Fibroblast of lung (primary cell): Measurements from ENCODE around the gene NPHP3. TPM values are rescaled to one million over a fixed set of nuclear protein-coding genes. Genes with fewer than 3 reads are reported as not detected.
A peak's percentile ranks its signal among the peaks of the same experiment; 100 is the strongest.

Source experiments
- DNase-seq, 2 donors: peaks; one replicate each; pipeline versions ENCODE4 v3.0.0 to v3.0.0-alpha.2; 2010; ENCODE audit warnings: low read depth in 2 of 2
- H2AFZ ChIP-seq: 2 replicates; pipeline ENCODE4 v1.5.1; 2012; ENCODE audit warnings: low read length, control low read depth, inconsistent platforms
- H3K27ac ChIP-seq: 2 replicates; pipeline ENCODE4 v1.5.1; 2011; ENCODE audit warnings: low read length, control low read depth; ENCODE audit not compliant: insufficient read depth
- H3K27me3 ChIP-seq: 2 replicates; pipeline ENCODE4 v1.5.1; 2011; ENCODE audit warnings: mild to moderate bottlenecking, low read length; ENCODE audit not compliant: control insufficient read depth, insufficient read depth
- H3K36me3 ChIP-seq: 2 replicates; pipeline ENCODE4 v1.5.1; 2011; ENCODE audit warnings: low read length; ENCODE audit not compliant: control insufficient read depth, insufficient read depth
- H3K4me1 ChIP-seq: 2 replicates; pipeline ENCODE4 v1.5.1; 2011; ENCODE audit warnings: low read length; ENCODE audit not compliant: control insufficient read depth, insufficient read depth; ENCODE audit errors: extremely low read depth
- H3K4me2 ChIP-seq: 2 replicates; pipeline ENCODE4 v1.5.1; 2011; ENCODE audit warnings: low read length, control low read depth; ENCODE audit not compliant: insufficient read depth; ENCODE audit errors: extremely low read depth
- H3K4me3 ChIP-seq, 4 experiments: fragments of 200-600 bp in 1 of 4; sonication (generic) in 1 of 4; replicated peaks in 1 of 4; 2 replicates each; pipeline ENCODE4 v1.5.1; 2011 to 2016; ENCODE audit warnings: low read length in 4 of 4, low read depth in 3 of 4, mild to moderate bottlenecking in 3 of 4, control low read depth in 2 of 4, inconsistent platforms in 1 of 4, mixed read lengths in 1 of 4; ENCODE audit not compliant: insufficient read depth in 1 of 4; ENCODE audit errors: control extremely low read depth in 1 of 4
- H3K79me2 ChIP-seq: 2 replicates; pipeline ENCODE4 v1.5.1; 2012; ENCODE audit warnings: mild to moderate bottlenecking, low read length, inconsistent platforms; ENCODE audit not compliant: control insufficient read depth, insufficient read depth
- H3K9ac ChIP-seq: 2 replicates; pipeline ENCODE4 v1.5.1; 2011; ENCODE audit warnings: mild to moderate bottlenecking, low read length, control low read depth; ENCODE audit not compliant: insufficient read depth
- H3K9me3 ChIP-seq: 2 replicates; pipeline ENCODE4 v1.5.1; 2012; ENCODE audit warnings: low read depth, low read length; ENCODE audit not compliant: control insufficient read depth, insufficient read depth
- H4K20me1 ChIP-seq: 2 replicates; pipeline ENCODE4 v1.5.1; 2011; ENCODE audit warnings: low read length; ENCODE audit not compliant: control insufficient read depth, insufficient read depth; ENCODE audit errors: extremely low read depth
- CTCF ChIP-seq, 2 donors: IDR thresholded peaks in 1 of 2; conservative IDR thresholded peaks in 1 of 2; 1 replicate in 1 of 2; 2 replicates in 1 of 2; pipeline ENCODE4 v1.5.1; 2011 to 2012; ENCODE audit warnings: low read length in 2 of 2, control low read depth in 1 of 2, inconsistent platforms in 1 of 2, low read depth in 1 of 2, mild to moderate bottlenecking in 1 of 2
- EZH2 ChIP-seq: IDR thresholded peaks from 2 replicates; pipeline ENCODE4 v1.5.1; 2012; ENCODE audit warnings: low read length, control low read depth, mild to moderate bottlenecking; ENCODE audit errors: missing control alignments
- polyA plus RNA-seq, 2 donors: library from polyadenylated mRNA; depleted of rRNA in 1 of 2; stranded (reverse) in 1 of 2; unstranded in 1 of 2; fragments of >200 nt; gene quantifications; 2 replicates each; pipeline ENCODE4 v1.2.1, GENCODE V29; 2011 to 2012; ENCODE audit warnings: missing spikeins in 1 of 2
- total RNA-seq: library from RNA; depleted of rRNA; stranded (reverse); fragments of >200 nt; gene quantifications from 2 replicates; pipeline ENCODE4 v1.2.1, GENCODE V29; 2014

The NPHP3 gene
- total and polyA plus RNA-seq, 2 donors (not counting 1 experiment from before 2014, with no cell fraction given): 24.4 to 38.5 TPM

DNA sequence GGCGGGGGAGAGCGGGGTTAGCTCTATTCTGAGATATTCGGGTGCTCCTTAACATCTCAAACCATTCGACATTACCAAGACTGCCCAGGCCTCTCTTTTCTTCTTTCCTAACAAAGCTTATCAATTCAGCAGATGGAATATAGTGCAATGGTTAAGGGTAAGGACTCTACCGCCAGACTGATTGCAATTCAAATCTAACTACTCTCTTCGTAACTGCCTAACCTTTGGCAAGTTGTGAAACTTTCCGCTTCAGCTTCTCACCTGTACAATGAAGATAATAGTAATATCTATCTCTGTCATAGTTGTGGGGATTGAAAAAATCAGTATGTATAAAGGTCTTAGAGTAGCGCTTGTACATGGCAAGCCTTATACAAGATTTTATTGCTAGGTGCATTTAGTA is 61.1 kb downstream of the NPHP3 start:
- TF ChIP-seq CTCF (conservative IDR thresholded peaks at IDR 0.05 in 1 of 2, IDR thresholded peaks at IDR 0.05 in 1 of 2; ENCODE audit: low read depth in 1 of 2, low read length in 2 of 2) (no peak), EZH2 (no peak)
- DNase-seq: no peak
- H3K27me3 ChIP-seq: no peaks in the 10 kb centered on the region

GRCh38 chr3:132660811-132661070 is 61.5 kb downstream of the NPHP3 start:
- DNase-seq: peak; percentile 22 to 30
- H3K79me2 ChIP-seq: peaks cover 45% of the 10 kb centered on the region

More for the DNA sequence above, 61.1 kb downstream of the NPHP3 start:
- Histone ChIP-seq H4K20me1 (no peaks in the 10 kb centered on the region), H2AFZ (peak overlapping the region; percentile 99), H3K9ac (peak overlapping the region; percentile 39), H3K4me3 (peak overlapping the region; percentile 56 to 90 (median 77)), H3K79me2 (peaks cover 47% of the 10 kb centered on the region), H3K27ac (peak overlapping the region; percentile 92), H3K4me1 (no peaks in the 10 kb centered on the region), H3K9me3 (no peaks in the 10 kb centered on the region), H3K4me2 (peak overlapping the region; percentile 97), H3K36me3 (no peaks in the 10 kb centered on the region)

DNA sequence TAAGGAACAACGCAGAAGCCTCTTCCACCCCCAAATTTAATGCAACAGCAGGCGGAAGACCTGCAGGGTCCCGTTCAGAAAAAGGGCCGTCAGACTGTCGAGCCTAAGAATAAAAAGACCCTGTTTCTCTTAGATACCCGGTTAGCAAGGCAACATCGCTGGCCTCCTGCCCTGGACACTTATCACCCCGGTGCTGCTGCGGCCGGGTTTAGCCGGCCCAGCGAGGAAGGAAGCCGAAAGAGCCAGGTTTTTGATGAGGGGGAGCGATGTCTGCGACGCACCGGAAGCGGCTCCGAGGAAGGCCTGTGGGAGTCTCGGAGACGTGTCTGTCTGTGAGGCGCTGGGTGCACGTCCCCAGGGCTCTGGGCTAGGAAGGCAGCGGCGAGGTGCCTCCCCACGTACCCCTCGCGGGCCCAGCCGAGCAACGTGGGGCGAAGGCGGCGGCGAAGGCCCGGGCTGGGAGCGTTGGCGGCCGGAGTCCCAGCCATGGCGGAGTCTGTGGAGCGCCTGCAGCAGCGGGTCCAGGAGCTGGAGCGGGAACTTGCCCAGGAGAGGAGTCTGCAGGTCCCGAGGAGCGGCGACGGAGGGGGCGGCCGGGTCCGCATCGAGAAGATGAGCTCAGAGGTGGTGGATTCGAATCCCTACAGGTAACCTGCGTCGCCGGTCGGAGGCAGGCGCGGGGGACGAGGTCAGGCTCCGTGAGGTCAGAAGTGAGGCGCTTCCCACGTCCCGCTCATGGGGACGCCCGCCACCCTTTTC is 62.0 kb downstream of the NPHP3 start, which contains the start of gene UBA5:
Gene UBA5 (plus strand): TSS at position 278 of the 759 bp plus-strand sequence. CDS start 209 bp downstream, at position 487.
- Histone ChIP-seq H3K79me2 (peaks cover 45% of the 10 kb centered on the region), H4K20me1 (no peaks in the 10 kb centered on the region), H2AFZ (peak within 1 kb of the TSS; percentile 99), H3K4me2 (peak within 1 kb of the TSS; percentile 97), H3K27me3 (no peaks in the 10 kb centered on the region), H3K9me3 (no peaks in the 10 kb centered on the region), H3K9ac (peak within 1 kb of the TSS; percentile 86), H3K4me1 (no peaks in the 10 kb centered on the region), H3K4me3 (peak within 1 kb of the TSS; percentile 56 to 90 (median 77)), H3K36me3 (no peaks in the 10 kb centered on the region), H3K27ac (peak within 1 kb of the TSS; percentile 92)
- TF ChIP-seq EZH2: no peak
- TF ChIP-seq CTCF (conservative IDR thresholded peaks at IDR 0.05 in 1 of 2, IDR thresholded peaks at IDR 0.05 in 1 of 2; ENCODE audit: low read depth in 1 of 2, low read length in 2 of 2): no peak
- peak; percentile 70 to 75 for DNase-seq

More at GRCh38 chr3:132660811-132661070, 61.5 kb downstream of the NPHP3 start:
- H3K4me3 ChIP-seq: peak overlapping the region; percentile 56 to 90 (median 77)
- peak overlapping the region; percentile 97 for H3K4me2 ChIP-seq
- H3K9me3 ChIP-seq: no peaks in the 10 kb centered on the region
- TF ChIP-seq CTCF (conservative IDR thresholded peaks at IDR 0.05 in 1 of 2, IDR thresholded peaks at IDR 0.05 in 1 of 2; ENCODE audit: low read depth in 1 of 2, low read length in 2 of 2) (no peak), EZH2 (no peak)
- H3K9ac ChIP-seq: peak overlapping the region; percentile 86
- H4K20me1 ChIP-seq: no peaks in the 10 kb centered on the region
- peak overlapping the region; percentile 99 for H2AFZ ChIP-seq
- no peaks in the 10 kb centered on the region for H3K27me3 ChIP-seq
- peak overlapping the region; percentile 92 for H3K27ac ChIP-seq
- H3K4me1 ChIP-seq: no peaks in the 10 kb centered on the region
- no peaks in the 10 kb centered on the region for H3K36me3 ChIP-seq
